Kidney epithelial cell (primary cell): ENCODE data around the gene PBX2. TPM values are rescaled to one million over a fixed set of nuclear protein-coding genes. Genes with fewer than 3 reads are reported as not detected.
"Not testable (repeated sequence)": the region's sequence is repeated elsewhere in the genome, so short reads cannot be mapped to it uniquely, and the experiment has no call there.

ENCODE experiments used
- DNase-seq: peaks from one replicate; pipeline ENCODE4 v3.0.0-alpha.2; 2010; ENCODE audit warnings: low read depth
- H3K27me3 ChIP-seq: 2 replicates; pipeline ENCODE4 v1.6.0; 2011; ENCODE audit warnings: low read length; ENCODE audit not compliant: control insufficient read depth, insufficient read depth
- H3K36me3 ChIP-seq: 2 replicates; pipeline ENCODE4 v1.5.1; 2011; ENCODE audit warnings: low read length; ENCODE audit not compliant: control insufficient read depth, insufficient read depth
- H3K4me3 ChIP-seq: 2 replicates; pipeline ENCODE4 v1.5.1; 2011; ENCODE audit warnings: low read depth, mild to moderate bottlenecking, control low read depth, low read length
- CTCF ChIP-seq: IDR thresholded peaks from 2 replicates; pipeline ENCODE4 v1.5.1; 2011; ENCODE audit warnings: mild to moderate bottlenecking, moderate library complexity, low read length, control low read depth, inconsistent platforms; ENCODE audit not compliant: insufficient read depth, poor library complexity, severe bottlenecking
- total RNA-seq: library from RNA; depleted of rRNA; stranded (reverse); fragments of >200 nt; gene quantifications from 2 replicates; pipeline ENCODE4 v1.2.3, GENCODE V29; 2015

The PBX2 gene
- total RNA-seq, 1 donor from 2014 or later = 37.5 TPM

- TF ChIP-seq CTCF = no peak
- H3K27me3 ChIP-seq = peaks cover 7% of the 10 kb centered on the region
- H3K36me3 ChIP-seq = no peaks in the 10 kb centered on the region
- DNase-seq = no peak
- H3K4me3 ChIP-seq = no peak overlapping the region
Measured at GRCh38 chr6:32216285-32216684, 26.3 kb upstream of the PBX2 start.

GRCh38 chr6:32215617-32216016 is 25.6 kb upstream of the PBX2 start:
- Histone ChIP-seq H3K4me3 (no peak overlapping the region), H3K27me3 (peaks cover 7% of the 10 kb centered on the region), H3K36me3 (no peaks in the 10 kb centered on the region)
- DNase-seq = no peak
- no peak for TF ChIP-seq CTCF

- TF ChIP-seq CTCF = no peak
Measured at GRCh38 chr6:32214126-32214525, 24.1 kb upstream of the PBX2 start.

GRCh38 chr6:32213649-32214048 is 23.6 kb upstream of the PBX2 start:
- Histone ChIP-seq H3K4me3 (no peak overlapping the region), H3K36me3 (no peaks in the 10 kb centered on the region), H3K27me3 (peaks cover 5% of the 10 kb centered on the region)
- no peak for DNase-seq
- TF ChIP-seq CTCF = no peak

More at GRCh38 chr6:32214126-32214525, 24.1 kb upstream of the PBX2 start:
- H3K4me3 ChIP-seq = no peak overlapping the region
- DNase-seq = no peak
- no peaks in the 10 kb centered on the region for H3K36me3 ChIP-seq
- H3K27me3 ChIP-seq = peaks cover 5% of the 10 kb centered on the region

GRCh38 chr6:32212076-32212760 is 22.2 kb upstream of the PBX2 start:
- no peak for DNase-seq
- no peaks in the 10 kb centered on the region for H3K36me3 ChIP-seq
- TF ChIP-seq CTCF = no peak

GRCh38 chr6:32211432-32211831 is 21.4 kb upstream of the PBX2 start:
- not testable (repeated sequence) for H3K27me3 ChIP-seq, DNase-seq, H3K4me3 ChIP-seq, H3K36me3 ChIP-seq

More at GRCh38 chr6:32212076-32212760, 22.2 kb upstream of the PBX2 start:
- no peaks in the 10 kb centered on the region for H3K27me3 ChIP-seq
- no peak overlapping the region for H3K4me3 ChIP-seq
